Jurkat, Clone E6-1 (cell line): ENCODE data around the gene ITSN2.

Experiments used
- DNase-seq: peaks from one replicate; pipeline ENCODE4 v3.0.0-alpha.2; 2011; ENCODE audit warnings: low read depth, low spot score
- H3K4me3 ChIP-seq: 2 replicates; pipeline ENCODE4 v1.5.1; 2011; ENCODE audit warnings: mild to moderate bottlenecking, low read length, control low read depth, moderate library complexity

ITSN2 gene

GRCh38 chr2:24239553-24239952 lies 120.8 kb downstream of the ITSN2 start:
- DNase-seq = no peak
- H3K4me3 ChIP-seq = no peak overlapping the region

GRCh38 chr2:24238158-24238557 lies 122.2 kb downstream of the ITSN2 start:
- DNase-seq = no peak
- H3K4me3 ChIP-seq = no peak overlapping the region

- DNase-seq = no peak
- H3K4me3 ChIP-seq = no peak overlapping the region
Observed at GRCh38 chr2:24237313-24237712, 123.0 kb downstream of the ITSN2 start.

DNA sequence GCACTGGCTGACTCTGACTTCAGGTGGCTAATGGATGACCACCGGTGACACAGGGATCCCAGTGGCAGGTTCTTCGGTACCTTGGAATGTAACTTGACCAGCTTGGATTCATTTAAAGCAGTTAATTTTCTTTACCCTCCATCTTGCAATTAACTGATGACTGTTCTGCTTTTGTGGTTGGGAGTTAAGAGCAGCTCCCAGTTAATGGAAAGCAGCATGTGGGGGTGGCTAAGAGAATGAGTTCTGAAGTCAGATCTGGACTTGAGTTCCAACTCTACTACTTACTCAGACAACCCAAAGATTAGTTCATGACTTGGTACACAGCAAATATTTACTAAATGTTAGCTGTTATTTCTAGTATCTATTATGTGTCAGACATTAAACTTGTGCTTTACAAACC lies 127.0 kb downstream of the ITSN2 start:
- no peak overlapping the region for H3K4me3 ChIP-seq
- no peak for DNase-seq

DNA sequence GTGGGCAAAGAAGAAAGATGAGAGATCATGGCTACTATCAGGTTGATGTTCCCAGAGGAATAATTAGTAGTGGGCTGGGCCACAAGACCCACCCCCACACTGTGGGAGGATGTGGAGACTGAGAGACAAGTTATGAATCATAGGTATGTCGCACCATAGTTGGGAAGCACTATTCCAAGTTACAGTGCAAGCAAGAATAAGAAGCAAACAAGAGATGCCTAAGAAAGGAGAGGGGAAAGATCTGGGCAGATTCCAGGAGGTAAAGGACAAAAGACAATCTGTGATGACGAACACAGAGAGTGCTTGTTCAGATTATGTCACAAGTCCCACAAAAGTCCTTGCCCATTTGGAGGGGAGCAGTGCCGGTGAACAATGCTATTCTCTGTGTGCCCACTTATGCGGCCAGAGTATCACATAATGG lies 128.9 kb downstream of the ITSN2 start:
- no peak for DNase-seq
- H3K4me3 ChIP-seq = no peak overlapping the region

GRCh38 chr2:24228470-24228869 lies 131.9 kb downstream of the ITSN2 start:
- no peak overlapping the region for H3K4me3 ChIP-seq
- DNase-seq = peak; percentile 4

- no peak for DNase-seq
- no peak overlapping the region for H3K4me3 ChIP-seq
Observed at GRCh38 chr2:24225499-24226242, 134.7 kb downstream of the ITSN2 start.

DNA sequence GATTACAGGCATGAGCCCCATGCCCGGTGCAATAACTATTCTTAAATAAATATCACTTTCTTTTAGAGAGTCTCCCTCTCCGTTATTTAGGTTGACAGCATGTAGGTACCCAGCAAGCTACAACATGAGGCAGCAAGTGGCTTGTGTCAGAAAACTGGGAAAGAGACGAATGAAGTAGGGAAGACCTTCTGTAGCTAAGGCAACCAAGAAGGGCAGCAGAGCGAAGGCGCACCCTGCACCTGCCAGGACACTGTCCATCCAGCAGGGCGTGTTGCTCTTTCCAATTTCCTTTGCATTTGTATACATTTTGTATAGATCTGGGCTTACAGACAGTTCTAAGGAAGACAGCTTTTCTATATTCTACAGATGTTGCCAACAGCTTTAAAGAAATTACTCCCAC lies 137.4 kb downstream of the ITSN2 start:
- H3K4me3 ChIP-seq = no peak overlapping the region
- DNase-seq = no peak

DNA sequence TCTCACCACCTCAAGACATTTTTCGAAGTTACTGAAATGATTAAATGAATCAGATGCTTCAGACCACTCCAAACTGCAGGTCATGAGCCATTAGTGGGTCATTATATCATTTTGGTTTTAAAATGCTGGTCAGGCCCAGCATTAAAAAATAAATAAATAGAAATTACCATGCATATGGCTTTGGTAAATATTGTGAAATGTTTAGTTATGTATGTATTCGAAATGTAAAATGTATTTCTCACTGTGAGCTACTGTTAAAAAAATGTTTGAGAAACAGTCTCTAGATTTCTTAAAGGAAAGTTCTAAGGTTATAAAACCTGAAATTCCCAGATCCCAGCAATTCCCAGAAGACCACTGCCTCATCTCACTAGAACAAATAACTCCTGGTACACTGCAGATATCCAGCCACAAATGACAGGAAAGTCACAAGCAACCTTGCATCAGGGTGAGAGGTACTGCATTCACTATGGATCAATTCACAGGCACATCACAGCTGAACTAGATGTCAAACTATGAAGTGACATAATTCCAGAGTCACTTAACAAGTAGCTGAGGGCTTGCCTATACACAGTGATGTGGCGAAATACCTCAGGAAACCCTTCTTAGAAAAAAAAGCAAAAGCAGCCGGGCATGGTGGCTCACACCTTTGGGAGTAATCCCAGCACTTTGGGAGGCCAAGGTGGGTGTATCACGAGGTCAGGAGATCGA lies 138.8 kb downstream of the ITSN2 start:
- no peak overlapping the region for H3K4me3 ChIP-seq
- no peak for DNase-seq

- no peak for DNase-seq
- H3K4me3 ChIP-seq = no peak overlapping the region
Observed at GRCh38 chr2:24220554-24221291, 139.6 kb downstream of the ITSN2 start.

GRCh38 chr2:24214880-24215279 lies 145.5 kb downstream of the ITSN2 start:
- no peak overlapping the region for H3K4me3 ChIP-seq
- DNase-seq = no peak

- H3K4me3 ChIP-seq = no peak overlapping the region
- DNase-seq = no peak
Observed at GRCh38 chr2:24211408-24211807, 148.9 kb downstream of the ITSN2 start.

- no peak overlapping the region for H3K4me3 ChIP-seq
- DNase-seq = no peak
Observed at GRCh38 chr2:24210723-24211122, 149.6 kb downstream of the ITSN2 start.

GRCh38 chr2:24210106-24210455 lies 150.3 kb downstream of the ITSN2 start:
- no peak for DNase-seq
- H3K4me3 ChIP-seq = no peak overlapping the region

DNA sequence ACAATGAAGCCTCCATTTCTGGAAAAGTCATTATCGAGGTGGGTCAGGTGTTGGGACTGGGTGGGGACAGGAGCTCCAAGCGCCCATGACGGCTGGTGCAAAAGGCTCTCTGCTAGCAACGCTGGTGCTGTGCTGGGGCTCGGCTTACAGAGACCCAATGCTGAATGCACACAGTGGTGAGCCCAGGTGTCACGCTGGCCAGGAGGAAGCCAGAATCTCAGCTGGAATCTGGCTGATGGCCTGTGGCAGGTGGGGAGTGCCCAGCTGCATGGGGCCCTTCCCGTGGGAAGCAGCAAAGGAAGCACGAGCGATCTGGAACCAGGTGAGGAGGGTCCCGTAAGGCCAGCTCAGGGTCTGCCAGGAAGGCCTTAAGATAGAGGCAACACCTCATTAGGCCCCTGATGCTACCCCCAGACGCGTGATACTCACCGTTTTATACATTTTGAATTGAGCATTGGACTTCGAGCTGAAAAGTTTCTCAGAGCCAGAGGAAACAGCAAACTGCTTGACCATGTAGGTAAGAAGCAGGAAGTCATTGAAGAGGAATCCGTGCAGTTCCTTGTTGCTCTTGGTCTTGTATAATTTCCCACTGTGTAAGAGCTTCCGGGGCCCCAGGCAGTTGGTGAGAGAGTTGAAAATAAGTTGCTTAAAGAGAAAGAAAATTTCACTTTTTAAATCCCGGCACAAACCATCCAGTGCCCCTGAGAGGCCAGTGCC lies 150.8 kb downstream of the ITSN2 start:
- no peak overlapping the region for H3K4me3 ChIP-seq
- no peak for DNase-seq

GRCh38 chr2:24208490-24208889 lies 151.8 kb downstream of the ITSN2 start:
- H3K4me3 ChIP-seq = no peak overlapping the region
- no peak for DNase-seq

- DNase-seq = no peak
- H3K4me3 ChIP-seq = no peak overlapping the region
Observed at GRCh38 chr2:24207359-24207758, 153.0 kb downstream of the ITSN2 start.

DNA sequence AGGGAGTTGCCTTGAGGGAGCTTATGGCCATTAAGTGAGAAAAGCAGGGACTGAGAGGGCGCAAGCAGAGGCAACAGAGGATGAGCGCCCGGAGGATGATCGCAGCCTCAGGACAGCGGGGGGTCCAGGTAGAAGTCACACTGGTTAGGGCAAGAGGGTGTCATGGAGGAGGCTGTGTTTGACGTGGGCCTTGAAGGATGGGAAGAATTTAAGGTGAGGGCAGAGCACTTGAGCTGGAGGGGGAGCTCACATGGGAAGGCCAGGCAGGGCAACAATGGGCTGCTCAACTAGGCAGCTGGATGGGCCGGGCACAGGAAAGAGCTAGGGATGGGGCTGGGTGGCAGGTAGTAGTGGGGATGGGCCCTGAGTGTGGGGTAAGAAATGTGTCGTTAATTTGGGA lies 153.6 kb downstream of the ITSN2 start:
- H3K4me3 ChIP-seq = no peak overlapping the region
- no peak for DNase-seq

- H3K4me3 ChIP-seq = no peak overlapping the region
- DNase-seq = peak; percentile 4
Observed at GRCh38 chr2:24206242-24206641, 154.1 kb downstream of the ITSN2 start.

DNA sequence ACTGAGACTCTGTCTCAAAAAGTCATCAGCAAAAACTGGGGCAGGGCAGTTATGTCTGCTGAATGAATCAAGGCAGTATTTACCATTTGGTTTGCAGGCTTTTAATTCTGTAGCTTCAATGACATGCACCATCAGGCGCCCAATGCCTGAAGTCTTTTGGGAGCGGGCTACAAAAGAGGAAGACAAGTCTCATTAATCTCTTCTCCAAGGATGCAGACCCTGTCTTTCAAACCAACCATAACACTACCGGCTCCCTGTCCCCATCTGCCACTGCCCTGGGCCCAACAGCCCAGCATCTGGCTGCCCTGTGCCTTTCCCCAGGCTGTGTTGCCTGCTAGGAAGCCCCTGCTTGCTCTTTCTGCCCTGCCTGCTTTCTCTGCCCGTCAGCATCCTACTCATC lies 155.2 kb downstream of the ITSN2 start:
- no peak overlapping the region for H3K4me3 ChIP-seq
- no peak for DNase-seq
